Esophagus squamous epithelium (tissue), 4 donors: ENCODE results near the gene ASNS.
"Not testable (repeated sequence)": the region's sequence is repeated elsewhere in the genome, so short reads cannot be mapped to it uniquely, and the experiment has no call there.

Experiments used
- CTCF ChIP-seq, 6 experiments: fragments of 450-650 bp in 4 of 6; fragments of 200-600 bp in 2 of 6; sonication (generic) in 2 of 6; IDR thresholded peaks; one replicate each; pipeline ENCODE4 v1.5.1; 2016 to 2019; ENCODE audit warnings: antibody characterized with exemption in 6 of 6, mild to moderate bottlenecking in 4 of 6, moderate library complexity in 4 of 6
- POLR2A ChIP-seq, 4 donors: fragments of 450-650 bp; IDR thresholded peaks; one replicate each; pipeline ENCODE4 v1.6.1; 2017; ENCODE audit warnings: antibody characterized with exemption in 4 of 4, mild to moderate bottlenecking in 4 of 4, moderate library complexity in 3 of 4

- TF ChIP-seq CTCF, POLR2A (IDR thresholded peaks at IDR 0.05): not testable (repeated sequence)
These were observed 19.5 kb upstream of the ASNS start for GRCh38 chr7:97891721-97892120.
